HEK293 (cell line): ENCODE data around the gene LRRC46.

Experiments
- BCL11A ChIP-seq: fragments of 450-650 bp; formaldehyde crosslinking; IDR thresholded peaks from 2 replicates; pipeline ENCODE4 v1.5.1; 2016; ENCODE audit warnings: low read depth, missing biosample characterization, missing genetic modification characterization
- KLF16 ChIP-seq: fragments of 450-650 bp; formaldehyde crosslinking; IDR thresholded peaks from 2 replicates; pipeline ENCODE4 v1.5.1; 2017; ENCODE audit warnings: missing biosample characterization, missing genetic modification characterization
- SALL2 ChIP-seq: fragments of 450-650 bp; formaldehyde crosslinking; IDR thresholded peaks from 2 replicates; pipeline ENCODE4 v1.5.0; 2017; ENCODE audit warnings: missing biosample characterization, mild to moderate bottlenecking, missing genetic modification characterization, borderline replicate concordance
- YY1 ChIP-seq: fragments of 450-650 bp; formaldehyde crosslinking; IDR thresholded peaks from 2 replicates; pipeline ENCODE4 v1.5.1; 2018; ENCODE audit warnings: missing biosample characterization, missing genetic modification characterization
- ZBTB26 ChIP-seq: fragments of 450-650 bp; formaldehyde crosslinking; optimal IDR thresholded peaks from 2 replicates; pipeline ENCODE3; 2016; ENCODE audit warnings: missing biosample characterization, mild to moderate bottlenecking, missing genetic modification characterization
- ZNF26 ChIP-seq: fragments of 450-650 bp; formaldehyde crosslinking; IDR thresholded peaks from 2 replicates; pipeline ENCODE4 v1.5.1; 2016; ENCODE audit warnings: missing biosample characterization, missing genetic modification characterization
- ZNF629 ChIP-seq: fragments of 450-650 bp; formaldehyde crosslinking; IDR thresholded peaks from 2 replicates; pipeline ENCODE4 v1.5.1; 2017; ENCODE audit warnings: missing biosample characterization, missing genetic modification characterization
- ZNF792 ChIP-seq: fragments of 450-650 bp; formaldehyde crosslinking; IDR thresholded peaks from 2 replicates; pipeline ENCODE4 v1.5.1; 2016; ENCODE audit warnings: missing biosample characterization, missing genetic modification characterization
- TF ChIP-seq, protein P1 (sequence below): fragments of 450-650 bp; formaldehyde crosslinking; IDR thresholded peaks from 2 replicates; pipeline ENCODE4 v1.5.1; 2016; ENCODE audit warnings: missing biosample characterization, missing genetic modification characterization
- TF ChIP-seq, protein P2 (sequence below): fragments of 450-650 bp; formaldehyde crosslinking; IDR thresholded peaks from 2 replicates; pipeline ENCODE4 v1.5.1; 2017; ENCODE audit warnings: missing biosample characterization, missing genetic modification characterization

DNA sequence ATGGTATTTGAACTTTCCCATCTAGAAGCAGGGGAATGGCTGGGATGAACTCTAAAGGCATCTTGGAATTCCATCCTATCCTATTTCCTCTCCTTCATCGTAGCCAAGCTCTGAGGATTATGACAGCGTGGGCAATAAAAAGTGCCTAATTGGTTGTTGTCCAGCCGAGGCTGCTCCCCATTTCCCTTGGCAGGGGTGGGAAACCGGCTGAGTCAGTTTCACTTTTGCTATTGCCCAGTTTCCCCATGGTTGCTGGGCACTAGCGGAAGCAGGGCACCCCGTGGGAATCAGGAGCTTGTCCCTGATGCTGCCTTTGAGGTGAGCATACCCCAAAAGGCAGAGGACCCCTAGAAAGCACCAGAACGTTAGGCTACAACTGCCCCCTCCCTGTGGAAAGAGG lies 50.8 kb downstream of the LRRC46 start:
- TF ChIP-seq ZNF629 (no peak), BCL11A (tag by site-specific recombination) (no peak), ZNF26 (no peak), KLF16 (tag by site-specific recombination) (no peak), YY1 (tag by site-specific recombination) (no peak), ZNF792 (tag by site-specific recombination) (no peak), ZBTB26 (tag by site-specific recombination) (no peak), SALL2 (tag by site-specific recombination) (no peak)
- TF ChIP-seq, protein P1, sequence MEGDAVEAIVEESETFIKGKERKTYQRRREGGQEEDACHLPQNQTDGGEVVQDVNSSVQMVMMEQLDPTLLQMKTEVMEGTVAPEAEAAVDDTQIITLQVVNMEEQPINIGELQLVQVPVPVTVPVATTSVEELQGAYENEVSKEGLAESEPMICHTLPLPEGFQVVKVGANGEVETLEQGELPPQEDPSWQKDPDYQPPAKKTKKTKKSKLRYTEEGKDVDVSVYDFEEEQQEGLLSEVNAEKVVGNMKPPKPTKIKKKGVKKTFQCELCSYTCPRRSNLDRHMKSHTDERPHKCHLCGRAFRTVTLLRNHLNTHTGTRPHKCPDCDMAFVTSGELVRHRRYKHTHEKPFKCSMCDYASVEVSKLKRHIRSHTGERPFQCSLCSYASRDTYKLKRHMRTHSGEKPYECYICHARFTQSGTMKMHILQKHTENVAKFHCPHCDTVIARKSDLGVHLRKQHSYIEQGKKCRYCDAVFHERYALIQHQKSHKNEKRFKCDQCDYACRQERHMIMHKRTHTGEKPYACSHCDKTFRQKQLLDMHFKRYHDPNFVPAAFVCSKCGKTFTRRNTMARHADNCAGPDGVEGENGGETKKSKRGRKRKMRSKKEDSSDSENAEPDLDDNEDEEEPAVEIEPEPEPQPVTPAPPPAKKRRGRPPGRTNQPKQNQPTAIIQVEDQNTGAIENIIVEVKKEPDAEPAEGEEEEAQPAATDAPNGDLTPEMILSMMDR (tag by site-specific recombination): no peak
- TF ChIP-seq, protein P2, sequence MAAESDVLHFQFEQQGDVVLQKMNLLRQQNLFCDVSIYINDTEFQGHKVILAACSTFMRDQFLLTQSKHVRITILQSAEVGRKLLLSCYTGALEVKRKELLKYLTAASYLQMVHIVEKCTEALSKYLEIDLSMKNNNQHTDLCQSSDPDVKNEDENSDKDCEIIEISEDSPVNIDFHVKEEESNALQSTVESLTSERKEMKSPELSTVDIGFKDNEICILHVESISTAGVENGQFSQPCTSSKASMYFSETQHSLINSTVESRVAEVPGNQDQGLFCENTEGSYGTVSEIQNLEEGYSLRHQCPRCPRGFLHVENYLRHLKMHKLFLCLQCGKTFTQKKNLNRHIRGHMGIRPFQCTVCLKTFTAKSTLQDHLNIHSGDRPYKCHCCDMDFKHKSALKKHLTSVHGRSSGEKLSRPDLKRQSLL: no peak
